Measurements from ENCODE around the gene SLC9A8. TPM values are rescaled to one million over a fixed set of nuclear protein-coding genes. Genes with fewer than 3 reads are reported as not detected.

The SLC9A8 gene
- total RNA-seq, 1 donor, result 6.9 TPM

- Histone ChIP-seq H3K9me3 (ENCODE audit: low read depth, low read length) (peaks cover 7% of the 10 kb centered on the region), H2AFZ (ENCODE audit: low read length) (no peak overlapping the region), H3K4me3 (ENCODE audit: insufficient read depth, low read length) (no peak overlapping the region), H3K4me1 (ENCODE audit: insufficient read depth, low read length) (no peaks in the 10 kb centered on the region), H3K36me3 (ENCODE audit: insufficient read depth, low read length) (peaks cover 18% of the 10 kb centered on the region), H3K79me2 (ENCODE audit: insufficient read depth, low read length) (no peaks in the 10 kb centered on the region), H3K27me3 (ENCODE audit: insufficient read depth, low read length) (no peaks in the 10 kb centered on the region), H4K20me1 (ENCODE audit: insufficient read depth, low read length) (no peaks in the 10 kb centered on the region), H3K4me2 (ENCODE audit: insufficient read depth, low read length) (no peak overlapping the region), H3K27ac (ENCODE audit: low read depth, low read length) (no peak overlapping the region)
- DNase-seq (ENCODE audit: insufficient read length, low spot score, missing footprints), result no peak
- TF ChIP-seq, protein P1, sequence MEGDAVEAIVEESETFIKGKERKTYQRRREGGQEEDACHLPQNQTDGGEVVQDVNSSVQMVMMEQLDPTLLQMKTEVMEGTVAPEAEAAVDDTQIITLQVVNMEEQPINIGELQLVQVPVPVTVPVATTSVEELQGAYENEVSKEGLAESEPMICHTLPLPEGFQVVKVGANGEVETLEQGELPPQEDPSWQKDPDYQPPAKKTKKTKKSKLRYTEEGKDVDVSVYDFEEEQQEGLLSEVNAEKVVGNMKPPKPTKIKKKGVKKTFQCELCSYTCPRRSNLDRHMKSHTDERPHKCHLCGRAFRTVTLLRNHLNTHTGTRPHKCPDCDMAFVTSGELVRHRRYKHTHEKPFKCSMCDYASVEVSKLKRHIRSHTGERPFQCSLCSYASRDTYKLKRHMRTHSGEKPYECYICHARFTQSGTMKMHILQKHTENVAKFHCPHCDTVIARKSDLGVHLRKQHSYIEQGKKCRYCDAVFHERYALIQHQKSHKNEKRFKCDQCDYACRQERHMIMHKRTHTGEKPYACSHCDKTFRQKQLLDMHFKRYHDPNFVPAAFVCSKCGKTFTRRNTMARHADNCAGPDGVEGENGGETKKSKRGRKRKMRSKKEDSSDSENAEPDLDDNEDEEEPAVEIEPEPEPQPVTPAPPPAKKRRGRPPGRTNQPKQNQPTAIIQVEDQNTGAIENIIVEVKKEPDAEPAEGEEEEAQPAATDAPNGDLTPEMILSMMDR (IDR thresholded peaks at IDR 0.05; ENCODE audit: extremely low read depth, low read depth, low read length), result no peak
Observed at GRCh38 chr20:49843770-49844380, 31.2 kb downstream of the SLC9A8 start.

- no peak overlapping the region for H3K4me2 ChIP-seq (ENCODE audit: insufficient read depth, low read length)
- H2AFZ ChIP-seq (ENCODE audit: low read length), result no peak overlapping the region
- no peak for DNase-seq (ENCODE audit: insufficient read length, low spot score, missing footprints)
- no peak overlapping the region for H3K27ac ChIP-seq (ENCODE audit: low read depth, low read length)
- peaks cover 7% of the 10 kb centered on the region for H3K9me3 ChIP-seq (ENCODE audit: low read depth, low read length)
- TF ChIP-seq, protein P1 (IDR thresholded peaks at IDR 0.05; ENCODE audit: extremely low read depth, low read depth, low read length), result no peak
- H3K4me1 ChIP-seq (ENCODE audit: insufficient read depth, low read length), result no peaks in the 10 kb centered on the region
- no peaks in the 10 kb centered on the region for H4K20me1 ChIP-seq (ENCODE audit: insufficient read depth, low read length)
- peaks cover 25% of the 10 kb centered on the region for H3K36me3 ChIP-seq (ENCODE audit: insufficient read depth, low read length)
- H3K4me3 ChIP-seq (ENCODE audit: insufficient read depth, low read length), result no peak overlapping the region
- no peaks in the 10 kb centered on the region for H3K79me2 ChIP-seq (ENCODE audit: insufficient read depth, low read length)
- H3K27me3 ChIP-seq (ENCODE audit: insufficient read depth, low read length), result no peaks in the 10 kb centered on the region
Observed at GRCh38 chr20:49845060-49845459, 32.4 kb downstream of the SLC9A8 start.

DNA sequence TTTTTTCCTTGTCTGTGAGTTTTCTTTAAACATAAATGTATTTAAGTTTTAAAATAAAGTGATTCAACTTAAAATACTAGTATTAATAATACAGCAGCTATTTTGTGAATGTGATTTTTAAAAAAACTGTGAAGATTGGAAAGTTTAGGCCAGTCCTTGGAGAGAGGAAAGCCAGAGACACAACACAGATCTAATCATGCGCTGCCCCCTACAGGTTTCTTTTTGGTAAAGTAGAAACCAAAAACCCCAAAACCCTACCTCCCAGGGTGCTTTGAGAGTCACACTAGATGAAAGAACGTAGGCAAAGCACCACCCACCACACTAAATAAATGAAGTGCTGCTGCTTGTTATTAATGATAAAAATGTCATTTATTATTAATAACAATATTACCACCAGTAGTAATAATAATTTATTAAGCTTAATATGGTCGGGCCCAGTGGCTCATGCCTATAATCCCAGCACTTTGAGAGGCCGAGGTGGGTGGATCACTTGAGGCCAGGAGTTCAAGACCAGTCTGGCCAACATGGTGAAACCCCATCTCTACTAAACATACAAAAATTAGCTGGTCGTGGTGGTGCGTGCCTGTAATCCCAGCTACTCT lies 33.7 kb downstream of the SLC9A8 start:
- Histone ChIP-seq H4K20me1 (ENCODE audit: insufficient read depth, low read length) (no peaks in the 10 kb centered on the region), H3K36me3 (ENCODE audit: insufficient read depth, low read length) (peaks cover 25% of the 10 kb centered on the region), H3K4me2 (ENCODE audit: insufficient read depth, low read length) (no peak overlapping the region), H3K4me1 (ENCODE audit: insufficient read depth, low read length) (no peaks in the 10 kb centered on the region), H2AFZ (ENCODE audit: low read length) (no peak overlapping the region), H3K79me2 (ENCODE audit: insufficient read depth, low read length) (no peaks in the 10 kb centered on the region), H3K4me3 (ENCODE audit: insufficient read depth, low read length) (no peak overlapping the region), H3K9me3 (ENCODE audit: low read depth, low read length) (peaks cover 7% of the 10 kb centered on the region), H3K27me3 (ENCODE audit: insufficient read depth, low read length) (no peaks in the 10 kb centered on the region), H3K27ac (ENCODE audit: low read depth, low read length) (no peak overlapping the region)
- DNase-seq (ENCODE audit: insufficient read length, low spot score, missing footprints), result peak; percentile 76
- TF ChIP-seq, protein P1 (IDR thresholded peaks at IDR 0.05; ENCODE audit: extremely low read depth, low read depth, low read length), result peak; percentile 65

DNA sequence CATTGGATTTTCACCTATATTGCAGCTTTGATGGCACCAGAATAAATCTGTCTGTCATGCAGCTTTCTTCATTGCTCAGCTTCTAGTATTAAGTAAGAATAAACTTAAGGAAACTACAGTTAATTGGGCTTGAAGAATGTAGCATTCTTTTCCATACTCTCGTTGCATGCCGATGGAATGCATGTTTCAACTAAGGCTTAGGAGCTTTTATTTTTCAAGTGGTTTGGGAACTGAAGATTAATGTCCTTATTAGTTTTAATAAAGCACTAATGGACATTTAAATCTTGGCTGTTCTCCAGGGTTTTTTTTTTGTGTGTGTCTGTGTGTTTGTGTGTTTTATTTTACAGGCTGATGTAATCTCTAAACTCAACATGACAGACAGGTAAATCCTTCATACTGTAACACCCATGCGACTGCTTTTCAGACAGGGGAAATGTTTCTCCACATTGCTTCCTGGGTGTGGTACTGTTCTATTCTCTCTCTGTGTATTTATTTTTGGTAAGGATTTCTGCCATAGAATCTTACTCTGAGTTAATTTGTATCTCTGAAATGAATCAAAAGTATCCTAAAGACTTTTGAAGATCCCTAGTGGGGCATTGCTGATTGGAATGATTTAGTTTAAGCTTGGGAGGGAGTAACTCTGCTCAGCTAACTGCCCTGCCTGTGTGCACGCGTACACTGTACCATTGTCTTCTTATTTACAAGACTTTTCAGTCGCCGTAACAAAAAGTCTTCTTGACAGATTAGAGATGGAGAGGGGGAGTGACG lies 38.0 kb downstream of the SLC9A8 start:
- Histone ChIP-seq H3K36me3 (ENCODE audit: insufficient read depth, low read length) (peaks cover 14% of the 10 kb centered on the region), H3K9me3 (ENCODE audit: low read depth, low read length) (no peaks in the 10 kb centered on the region), H3K27ac (ENCODE audit: low read depth, low read length) (no peak overlapping the region), H3K4me2 (ENCODE audit: insufficient read depth, low read length) (no peak overlapping the region), H3K79me2 (ENCODE audit: insufficient read depth, low read length) (no peaks in the 10 kb centered on the region), H4K20me1 (ENCODE audit: insufficient read depth, low read length) (no peaks in the 10 kb centered on the region), H3K27me3 (ENCODE audit: insufficient read depth, low read length) (no peaks in the 10 kb centered on the region), H3K4me3 (ENCODE audit: insufficient read depth, low read length) (no peak overlapping the region), H3K4me1 (ENCODE audit: insufficient read depth, low read length) (peaks cover 8% of the 10 kb centered on the region), H2AFZ (ENCODE audit: low read length) (no peak overlapping the region)
- TF ChIP-seq, protein P1 (IDR thresholded peaks at IDR 0.05; ENCODE audit: extremely low read depth, low read depth, low read length), result no peak
- no peak for DNase-seq (ENCODE audit: insufficient read length, low spot score, missing footprints)

Measured in osteoblast (primary cell).